Stimulated activated CD8-positive, alpha-beta memory T cell treated with anti-CD3 and anti-CD28 coated beads, Interleukin-4, amount 100 ng/mL, for 1 hour (primary cell): ENCODE results near the gene APOD.
"Not testable (repeated sequence)": the region's sequence is repeated elsewhere in the genome, so short reads cannot be mapped to it uniquely, and the experiment has no call there.

Experiments
- DNase-seq, 2 donors: peaks; one replicate each; pipeline ENCODE4 v3.0.0-alpha.2; 2020; ENCODE audit warnings: low read depth in 2 of 2, low spot score in 1 of 2

Gene APOD

GRCh38 chr3:195617784-195618659 lies 34.3 kb upstream of the APOD start:
- not testable (repeated sequence) for DNase-seq

GRCh38 chr3:195617134-195617533 lies 33.4 kb upstream of the APOD start:
- DNase-seq = not testable (repeated sequence)

- no peak for DNase-seq
Measured at GRCh38 chr3:195616681-195617080, 32.9 kb upstream of the APOD start.

- DNase-seq = not testable (repeated sequence)
Measured at GRCh38 chr3:195615952-195616537, 32.3 kb upstream of the APOD start.

GRCh38 chr3:195614672-195615504 lies 31.1 kb upstream of the APOD start:
- DNase-seq = not testable (repeated sequence)

GRCh38 chr3:195613468-195614069 lies 29.8 kb upstream of the APOD start:
- no peak for DNase-seq

GRCh38 chr3:195612075-195612800 lies 28.5 kb upstream of the APOD start:
- DNase-seq = no peak

- DNase-seq = no peak
Measured at GRCh38 chr3:195609229-195609628, 25.5 kb upstream of the APOD start.

- not testable (repeated sequence) for DNase-seq
Measured at GRCh38 chr3:195601785-195602184, 18.0 kb upstream of the APOD start.

GRCh38 chr3:195601382-195601781 lies 17.6 kb upstream of the APOD start:
- DNase-seq = no peak

GRCh38 chr3:195599926-195600325 lies 16.2 kb upstream of the APOD start:
- DNase-seq = not testable (repeated sequence)

- not testable (repeated sequence) for DNase-seq
Measured at GRCh38 chr3:195599516-195599915, 15.8 kb upstream of the APOD start.

- DNase-seq = no peak
Measured at GRCh38 chr3:195597848-195598247, 14.1 kb upstream of the APOD start.

GRCh38 chr3:195597229-195597628 lies 13.5 kb upstream of the APOD start:
- no peak for DNase-seq

GRCh38 chr3:195596765-195597171 lies 13.0 kb upstream of the APOD start:
- DNase-seq = no peak

- DNase-seq = no peak
Measured at GRCh38 chr3:195595785-195596531, 12.2 kb upstream of the APOD start.

- no peak for DNase-seq
Measured at GRCh38 chr3:195591852-195592251, 8.1 kb upstream of the APOD start.

GRCh38 chr3:195591220-195591619 lies 7.5 kb upstream of the APOD start:
- no peak for DNase-seq

GRCh38 chr3:195590381-195590780 lies 6.6 kb upstream of the APOD start:
- DNase-seq = not testable (repeated sequence)

GRCh38 chr3:195589796-195590195 lies 6.1 kb upstream of the APOD start:
- DNase-seq = not testable (repeated sequence)
